Kidney (tissue), 14 donors: ENCODE data around the gene PHETA1. TPM values are rescaled to one million over a fixed set of nuclear protein-coding genes. Genes with fewer than 3 reads are reported as not detected.
A peak's percentile ranks its signal among the peaks of the same experiment; 100 is the strongest.

Experiments used
- DNase-seq, 5 donors: peaks; one replicate each; pipeline ENCODE4 v3.0.0-alpha.2; 2013 to 2020
- FAIRE-seq: peaks from 2 replicates; lab custom pipeline; 2012; peaks lifted over from hg19 to GRCh38; lab: Jason Lieb, UNC
- H3K27ac ChIP-seq, 2 donors: one replicate each; pipeline ENCODE4 v1.7.0; 2013; ENCODE audit warnings: low read depth in 2 of 2, low read length in 2 of 2, inconsistent platforms in 1 of 2
- H3K27me3 ChIP-seq: one replicate; pipeline ENCODE4 v1.7.1; 2013; ENCODE audit warnings: low read length, inconsistent platforms; ENCODE audit not compliant: control insufficient read depth, insufficient read depth
- H3K36me3 ChIP-seq, 3 donors: one replicate each; pipeline versions ENCODE4 v1.7.0 to v1.7.1; 2013; ENCODE audit warnings: low read length in 3 of 3, control low read depth in 1 of 3, inconsistent platforms in 1 of 3; ENCODE audit not compliant: insufficient read depth in 3 of 3, control insufficient read depth in 2 of 3
- H3K4me1 ChIP-seq, 3 donors: one replicate each; pipeline versions ENCODE4 v1.7.0 to v1.7.1; 2013; ENCODE audit warnings: low read length in 3 of 3, inconsistent platforms in 1 of 3, low read depth in 1 of 3; ENCODE audit not compliant: control insufficient read depth in 2 of 3, insufficient read depth in 2 of 3
- H3K4me3 ChIP-seq, 3 donors: one replicate each; pipeline versions ENCODE4 v1.7.0 to v1.8.1; 2013; ENCODE audit warnings: low read length in 3 of 3, control low read depth in 1 of 3, inconsistent platforms in 1 of 3
- H3K9ac ChIP-seq, 3 donors: one replicate each; pipeline versions ENCODE4 v1.7.0 to v1.7.1; 2013; ENCODE audit warnings: low read length in 3 of 3, control low read depth in 1 of 3, inconsistent platforms in 1 of 3
- H3K9me3 ChIP-seq, 3 donors: one replicate each; pipeline versions ENCODE4 v1.7.0 to v1.7.1; 2013; ENCODE audit warnings: low read length in 3 of 3, control low read depth in 1 of 3, inconsistent platforms in 1 of 3; ENCODE audit not compliant: control insufficient read depth in 2 of 3, insufficient read depth in 1 of 3
- CTCF ChIP-seq: IDR thresholded peaks from 3 replicates; pipeline ENCODE4 v1.5.1; 2012; ENCODE audit warnings: mild to moderate bottlenecking, moderate library complexity, borderline replicate concordance; ENCODE audit not compliant: insufficient read depth; ENCODE audit errors: extremely low read depth
- intact Hi-C: fragments of 100-400 bp; cut with DNase I; formaldehyde crosslinking; loops from one replicate; pipeline ENCODE4 v1.11.1; 2022
- polyA plus RNA-seq: library from polyadenylated mRNA; stranded (reverse); fragments of 350-450 nt; fragmentation: Illumina TruSeq; extraction: RNeasy Lipid Tissue Mini Kit (QIAGEN cat#74804); gene quantifications from one replicate; pipeline ENCODE4 v1.2.3, GENCODE V29; 2014; ENCODE audit warnings: low read depth, low replicate concordance; ENCODE audit not compliant: insufficient read depth
- total RNA-seq: library from RNA; stranded (reverse); fragmentation: NEBNext Ultra II Directional; extraction: Animal tissue kit (Norgen Biotek cat#: 25700); gene quantifications from one replicate; pipeline ENCODE4 v1.2.1, GENCODE V29; 2021
- donor health status: control.
- donor health status: control.
- donor health status: control.
- donor health status: control.
- donor health status: control.
- donor health status: DM: yes; HTN: yes; CAD: no.
- donor health status: Normal renal cell carcinoma (clear cell type).

The PHETA1 gene
- total and polyA plus RNA-seq, 2 donors from 2014 or later = 6.3 to 19.0 TPM

- no peak for FAIRE-seq
- H3K4me3 ChIP-seq = no peak overlapping the region
- H3K27ac ChIP-seq = no peak overlapping the region
- H3K36me3 ChIP-seq = no peaks in the 10 kb centered on the region
- H3K9ac ChIP-seq = no peak overlapping the region
- no peaks in the 10 kb centered on the region for H3K9me3 ChIP-seq
- intact Hi-C loops = no loop called here
- no peaks in the 10 kb centered on the region for H3K27me3 ChIP-seq
- peaks cover 0 to 35% (median 4%) of the 10 kb centered on the region in 3 donors for H3K4me1 ChIP-seq
- no peak for TF ChIP-seq CTCF
- DNase-seq = no peak
Measured at GRCh38 chr12:111412830-111413441, 44.0 kb upstream of the PHETA1 start.

GRCh38 chr12:111412007-111412829 lies 43.3 kb upstream of the PHETA1 start:
- DNase-seq = peak in 2 of 5 donors; percentile 37 to 84
- no peak for FAIRE-seq

GRCh38 chr12:111411185-111411764 lies 42.4 kb upstream of the PHETA1 start:
- DNase-seq (no peak), FAIRE-seq (no peak)
- Histone ChIP-seq H3K36me3 (no peaks in the 10 kb centered on the region), H3K4me1 (peaks cover 0 to 49% (median 4%) of the 10 kb centered on the region in 3 donors), H3K27me3 (no peaks in the 10 kb centered on the region), H3K9me3 (no peaks in the 10 kb centered on the region), H3K27ac (peak overlapping the region; percentile 65 to 67), H3K4me3 (no peak overlapping the region), H3K9ac (peak overlapping the region in 1 of 3 donors; percentile 26)
- TF ChIP-seq CTCF = no peak
- intact Hi-C loops = no loop called here

More at GRCh38 chr12:111412007-111412829, 43.3 kb upstream of the PHETA1 start:
- H3K36me3 ChIP-seq = no peaks in the 10 kb centered on the region
- no peaks in the 10 kb centered on the region for H3K9me3 ChIP-seq
- no peak for TF ChIP-seq CTCF
- intact Hi-C loops = no loop called here
- peaks cover 0 to 42% (median 4%) of the 10 kb centered on the region in 3 donors for H3K4me1 ChIP-seq
- H3K4me3 ChIP-seq = no peak overlapping the region
- peak overlapping the region in 1 of 3 donors; percentile 12 for H3K9ac ChIP-seq
- peak overlapping the region; percentile 65 to 67 for H3K27ac ChIP-seq
- no peaks in the 10 kb centered on the region for H3K27me3 ChIP-seq
